Upper lobe of left lung (tissue), 6 donors: Measurements from ENCODE around the gene CCDC78. TPM values are rescaled to one million over a fixed set of nuclear protein-coding genes. Genes with fewer than 3 reads are reported as not detected.
A peak's percentile ranks its signal among the peaks of the same experiment; 100 is the strongest.

Experiments used
- ATAC-seq, 2 donors: fragments of 200-7000 bp; cut with Tn5 transposase; one replicate each; pipeline ENCODE4 v1.9.1; 2022; ENCODE audit warnings: mild to moderate bottlenecking in 2 of 2, moderate library complexity in 2 of 2; ENCODE audit not compliant: low FRiP score in 2 of 2
- DNase-seq, 2 donors: peaks; one replicate each; pipeline ENCODE4 v3.0.0-alpha.2; 2019 to 2020
- H3K27ac ChIP-seq, 4 donors: fragments of 200-600 bp; sonication (generic); one replicate each; pipeline ENCODE4 v1.5.1; 2016 to 2019
- H3K27me3 ChIP-seq, 4 donors: fragments of 200-600 bp; sonication (generic); one replicate each; pipeline ENCODE4 v1.5.1; 2017 to 2019
- H3K36me3 ChIP-seq, 4 donors: fragments of 200-600 bp; sonication (generic); one replicate each; pipeline ENCODE4 v1.5.1; 2016 to 2019
- H3K4me1 ChIP-seq, 4 donors: fragments of 200-600 bp; sonication (generic); one replicate each; pipeline ENCODE4 v1.5.1; 2018 to 2019
- H3K4me3 ChIP-seq, 4 donors: fragments of 200-600 bp; sonication (generic); one replicate each; pipeline ENCODE4 v1.5.1; 2017 to 2019; ENCODE audit warnings: mild to moderate bottlenecking in 2 of 4, moderate library complexity in 1 of 4
- H3K9me3 ChIP-seq, 4 donors: fragments of 200-600 bp; sonication (generic); one replicate each; pipeline ENCODE4 v1.5.1; 2018 to 2019
- CTCF ChIP-seq, 6 experiments: fragments of 450-650 bp in 4 of 6; fragments of 200-600 bp in 2 of 6; sonication (generic) in 2 of 6; IDR thresholded peaks; one replicate each; pipeline ENCODE4 v1.5.1; 2016 to 2019; ENCODE audit warnings: antibody characterized with exemption in 6 of 6
- EP300 ChIP-seq, 4 donors: sonication (generic); formaldehyde crosslinking; IDR thresholded peaks; one replicate each; pipeline ENCODE4 v1.5.1; 2017; ENCODE audit warnings: antibody characterized with exemption in 4 of 4, control low read depth in 2 of 4
- POLR2A ChIP-seq, 4 donors: fragments of 450-650 bp; IDR thresholded peaks; one replicate each; pipeline ENCODE4 v1.5.1; 2016 to 2017; ENCODE audit warnings: antibody characterized with exemption in 4 of 4, mild to moderate bottlenecking in 2 of 4
- POLR2AphosphoS5 ChIP-seq, 2 donors: sonication (generic); formaldehyde crosslinking; IDR thresholded peaks; one replicate each; pipeline ENCODE4 v1.5.1; 2017; ENCODE audit warnings: antibody characterized with exemption in 2 of 2
- WGBS, 2 donors: methylation state at CpG; one replicate each; pipeline ENCODE4 v1.1.5; 2017 to 2018; 5-methylcytosine and 5-hydroxymethylcytosine counted together
- total RNA-seq, 6 donors: library from RNA; depleted of rRNA in 4 of 6; stranded (reverse); fragments of >200 nt in 4 of 6; gene quantifications; one replicate each; pipeline versions ENCODE4 v1.1.0 to v1.2.1, GENCODE V29; 2016 to 2021
- donor health status: DM: no; HTN: no; CAD: no; lungs with moderate emphysema.
- donor health status: DM: no; HTN: yes; CAD: no; lungs with severe emphysema.

The CCDC78 gene
- total RNA-seq, 6 donors from 2014 or later: 3.5 to 69.1 (median 23.3) TPM

- Histone ChIP-seq H3K27me3 (no peaks in the 10 kb centered on the region), H3K4me1 (peaks cover 13 to 17% (median 13%) of the 10 kb centered on the region in 4 donors), H3K36me3 (peaks cover 0 to 37% (median 24%) of the 10 kb centered on the region in 4 donors), H3K9me3 (no peaks in the 10 kb centered on the region), H3K27ac (peak overlapping the region in 2 of 4 donors; percentile 8 to 82), H3K4me3 (peak overlapping the region; percentile 72 to 99 (median 88))
- TF ChIP-seq EP300 (IDR thresholded peaks at IDR 0.05) (no peak), POLR2AphosphoS5 (IDR thresholded peaks at IDR 0.05) (no peak), CTCF (IDR thresholded peaks at IDR 0.05) (no peak), POLR2A (IDR thresholded peaks at IDR 0.05) (no peak)
- ATAC-seq (no peak), DNase-seq (peak in 1 of 2 donors; percentile 1)
- WGBS, 2 donors: 51 to 78% methylated on average over 20 to 37 of the region's 38 CpGs
Measured at GRCh38 chr16:739560-740458, 13.6 kb upstream of the CCDC78 start.

GRCh38 chr16:736936-737481 lies 10.8 kb upstream of the CCDC78 start:
- peaks cover 2 to 64% (median 42%) of the 10 kb centered on the region in 4 donors for H3K36me3 ChIP-seq
- ATAC-seq (no peak), DNase-seq (peak in 1 of 2 donors; percentile 67)
- no peaks in the 10 kb centered on the region for H3K27me3 ChIP-seq
- H3K9me3 ChIP-seq: no peaks in the 10 kb centered on the region
- no peak for TF ChIP-seq POLR2A (IDR thresholded peaks at IDR 0.05)
- no peak for TF ChIP-seq EP300 (IDR thresholded peaks at IDR 0.05)
- TF ChIP-seq POLR2AphosphoS5 (IDR thresholded peaks at IDR 0.05): no peak
- no peak for TF ChIP-seq CTCF (IDR thresholded peaks at IDR 0.05)
- no peak overlapping the region for H3K4me3 ChIP-seq
- H3K27ac ChIP-seq: no peak overlapping the region
- peaks cover 13 to 17% (median 13%) of the 10 kb centered on the region in 4 donors for H3K4me1 ChIP-seq
- WGBS, 2 donors: 95 to 97% methylated on average over 27 to 29 of the region's 29 CpGs

- no peak for TF ChIP-seq POLR2AphosphoS5 (IDR thresholded peaks at IDR 0.05)
- no peak for TF ChIP-seq POLR2A (IDR thresholded peaks at IDR 0.05)
- no peak for TF ChIP-seq CTCF (IDR thresholded peaks at IDR 0.05)
- no peak for TF ChIP-seq EP300 (IDR thresholded peaks at IDR 0.05)
- Histone ChIP-seq H3K4me3 (no peak overlapping the region), H3K27me3 (no peaks in the 10 kb centered on the region), H3K9me3 (no peaks in the 10 kb centered on the region), H3K36me3 (peaks cover 2 to 72% (median 43%) of the 10 kb centered on the region in 4 donors), H3K4me1 (peaks cover 8 to 11% (median 10%) of the 10 kb centered on the region in 4 donors), H3K27ac (no peak overlapping the region)
- whole genome bisulfite sequencing, 2 donors: 86 to 89% methylated on average over 13 of the region's 13 CpGs
- ATAC-seq (no peak), DNase-seq (no peak)
Measured at GRCh38 chr16:735982-736453, 9.8 kb upstream of the CCDC78 start.

- peaks cover 2 to 78% (median 45%) of the 10 kb centered on the region in 4 donors for H3K36me3 ChIP-seq
- TF ChIP-seq EP300 (IDR thresholded peaks at IDR 0.05): no peak
- TF ChIP-seq POLR2A (IDR thresholded peaks at IDR 0.05): no peak
- TF ChIP-seq POLR2AphosphoS5 (IDR thresholded peaks at IDR 0.05): no peak
- TF ChIP-seq CTCF (IDR thresholded peaks at IDR 0.05): no peak
- no peak overlapping the region for H3K27ac ChIP-seq
- H3K4me1 ChIP-seq: peaks cover 6 to 8% (median 8%) of the 10 kb centered on the region in 4 donors
- no peak for ATAC-seq
- 96 to 97% methylated on average over 16 to 24 of the region's 25 CpGs for WGBS, 2 donors
- H3K27me3 ChIP-seq: no peaks in the 10 kb centered on the region
- H3K4me3 ChIP-seq: no peak overlapping the region
- DNase-seq: peak in 1 of 2 donors; percentile 71
- H3K9me3 ChIP-seq: no peaks in the 10 kb centered on the region
Measured at GRCh38 chr16:734981-735881, 9.0 kb upstream of the CCDC78 start.
